IMR-90 (cell line): ENCODE results near the gene NXN. TPM values are rescaled to one million over a fixed set of nuclear protein-coding genes. Genes with fewer than 3 reads are reported as not detected.

Experiments
- ATAC-seq: fragments of 200-7000 bp; cut with Tn5 transposase; 2 replicates; pipeline ENCODE4 v1.9.1; 2020; ENCODE audit warnings: low read depth, mild to moderate bottlenecking, moderate library complexity
- BruUV-seq: library from RNA; stranded (reverse); fragments of 400-500 nt; replicated peaks from 2 replicates; lab custom pipeline; 2021; lab: Mats Ljungman, UMichigan
- CTCF ChIA-PET: fragments of 300-600 bp; formaldehyde crosslinking; extraction: SDS; loops from one replicate; lab custom pipeline; 2021; ENCODE audit warnings: antibody characterized with exemption; lab: Yijun Ruan, JAX
- POLR2A ChIA-PET: fragments of 300-600 bp; sonication (Branson Sonifier 250); formaldehyde crosslinking; loops from one replicate; lab custom pipeline; 2022; ENCODE audit warnings: antibody characterized with exemption; ENCODE audit not compliant: unreplicated experiment; lab: Charles Lee
- DNase-seq: peaks from one replicate; pipeline ENCODE4 v3.0.0; 2013
- H2AFZ ChIP-seq: replicated peaks from 2 replicates; pipeline ENCODE3; 2013; ENCODE audit warnings: low read length, mild to moderate bottlenecking; ENCODE audit not compliant: poor library complexity
- H2AK5ac ChIP-seq: 2 replicates; pipeline ENCODE4 v1.6.1; 2013; ENCODE audit warnings: low read depth, low read length, inconsistent platforms
- H2AK9ac ChIP-seq: replicated peaks from 2 replicates; pipeline ENCODE3; 2013; ENCODE audit warnings: mild to moderate bottlenecking, low read depth, low read length, moderate library complexity; ENCODE audit not compliant: poor library complexity
- H2BK120ac ChIP-seq: 2 replicates; pipeline ENCODE4 v1.6.1; 2013; ENCODE audit warnings: low read depth, low read length, inconsistent platforms
- H2BK15ac ChIP-seq: 3 replicates; pipeline ENCODE4 v1.6.1; 2013; ENCODE audit warnings: low read depth, low read length, inconsistent platforms
- H2BK20ac ChIP-seq: 2 replicates; pipeline ENCODE4 v1.6.1; 2013; ENCODE audit warnings: low read depth, mild to moderate bottlenecking, inconsistent platforms, low read length, moderate library complexity
- H2BK5ac ChIP-seq: 2 replicates; pipeline ENCODE4 v1.6.1; 2013; ENCODE audit warnings: mild to moderate bottlenecking, low read depth, low read length, inconsistent platforms; ENCODE audit not compliant: poor library complexity, severe bottlenecking
- H3K14ac ChIP-seq: replicated peaks from 2 replicates; pipeline ENCODE4 v1.6.1; 2013; ENCODE audit warnings: low read depth, low read length, inconsistent platforms
- H3K18ac ChIP-seq: 2 replicates; pipeline ENCODE4 v1.6.1; 2013; ENCODE audit warnings: low read depth, low read length, control low read depth
- H3K23ac ChIP-seq: 2 replicates; pipeline ENCODE4 v1.6.1; 2013; ENCODE audit warnings: low read depth, low read length, inconsistent platforms
- H3K27ac ChIP-seq: 2 replicates; pipeline ENCODE4 v1.5.1; 2013; ENCODE audit warnings: mild to moderate bottlenecking, control low read depth, low read length; ENCODE audit not compliant: insufficient read depth
- H3K27me3 ChIP-seq: 2 replicates; pipeline ENCODE4 v1.6.1; 2013; ENCODE audit warnings: low read length; ENCODE audit not compliant: control insufficient read depth, insufficient read depth
- H3K36me3 ChIP-seq: 2 replicates; pipeline ENCODE4 v1.6.1; 2013; ENCODE audit warnings: low read length, mixed read lengths; ENCODE audit not compliant: control insufficient read depth, insufficient read depth
- H3K4ac ChIP-seq: 2 replicates; pipeline ENCODE4 v1.6.1; 2013; ENCODE audit warnings: low read depth, low read length, inconsistent platforms
- H3K4me1 ChIP-seq: 2 replicates; pipeline ENCODE4 v1.6.1; 2013; ENCODE audit warnings: low read length, mixed read lengths; ENCODE audit not compliant: control insufficient read depth, insufficient read depth
- H3K4me2 ChIP-seq: 2 replicates; pipeline ENCODE4 v1.6.1; 2013; ENCODE audit warnings: low read depth, mild to moderate bottlenecking, control low read depth, low read length, moderate library complexity
- H3K4me3 ChIP-seq: 2 replicates; pipeline ENCODE4 v1.5.1; 2013; ENCODE audit warnings: low read depth, mild to moderate bottlenecking, control low read depth, low read length, moderate library complexity; ENCODE audit not compliant: insufficient read depth
- H3K56ac ChIP-seq: 2 replicates; pipeline ENCODE4 v1.6.1; 2013; ENCODE audit warnings: low read length, inconsistent platforms; ENCODE audit not compliant: insufficient read depth; ENCODE audit errors: extremely low read depth
- H3K79me1 ChIP-seq, 2 experiments: 2 replicates each; pipeline ENCODE4 v1.6.1; 2013; ENCODE audit warnings: low read length in 2 of 2, inconsistent platforms in 1 of 2, low read depth in 1 of 2
- H3K9ac ChIP-seq: 2 replicates; pipeline ENCODE4 v1.6.1; 2013; ENCODE audit warnings: low read depth, low read length, control low read depth
- H3K9me1 ChIP-seq: 2 replicates; pipeline ENCODE4 v1.6.1; 2013; ENCODE audit warnings: low read length, inconsistent platforms; ENCODE audit not compliant: insufficient read depth
- H3K9me3 ChIP-seq: 2 replicates; pipeline ENCODE4 v1.6.1; 2013; ENCODE audit warnings: low read length; ENCODE audit not compliant: control insufficient read depth, insufficient read depth
- H4K20me1 ChIP-seq: 2 replicates; pipeline ENCODE4 v1.6.1; 2013; ENCODE audit warnings: low read length, inconsistent platforms; ENCODE audit not compliant: insufficient read depth
- H4K5ac ChIP-seq: 2 replicates; pipeline ENCODE4 v1.6.1; 2013; ENCODE audit warnings: mild to moderate bottlenecking, low read depth, low read length, control low read depth
- H4K8ac ChIP-seq, 2 experiments: 2 replicates each; pipeline ENCODE4 v1.6.1; 2013; ENCODE audit warnings: low read depth in 2 of 2, low read length in 2 of 2, control low read depth in 1 of 2, inconsistent platforms in 1 of 2
- H4K91ac ChIP-seq: 2 replicates; pipeline ENCODE4 v1.6.1; 2013; ENCODE audit warnings: low read depth, low read length, inconsistent platforms; ENCODE audit not compliant: insufficient read depth
- MXI1 ChIP-seq: IDR thresholded peaks from 2 replicates; pipeline ENCODE4 v1.6.1; 2012; ENCODE audit warnings: low read depth, mild to moderate bottlenecking, low read length, moderate library complexity, borderline replicate concordance
- RAD21 ChIP-seq: IDR thresholded peaks from 2 replicates; pipeline ENCODE4 v1.6.1; 2012; ENCODE audit warnings: low read length, improper control_type of control experiment
- RFX5 ChIP-seq: IDR thresholded peaks from 2 replicates; pipeline ENCODE4 v1.8.0; 2012; ENCODE audit warnings: low read depth, mild to moderate bottlenecking, low read length, moderate library complexity
- SMC3 ChIP-seq: fragments of 150-350 bp; IDR thresholded peaks from 2 replicates; pipeline ENCODE4 v1.6.1; 2016; ENCODE audit warnings: low read depth, mild to moderate bottlenecking, antibody characterized with exemption, low read length, moderate library complexity
- WGBS, 2 experiments: methylation state at CpG; one replicate each; pipeline versions ENCODE4 v1.1.5 to v1.1.7; 2013; ENCODE audit warnings: missing lambda C conversion rate in 2 of 2; ENCODE audit not compliant: insufficient read length in 1 of 2; ENCODE audit errors: extremely low coverage in 2 of 2; 5-methylcytosine and 5-hydroxymethylcytosine counted together
- dilution Hi-C: fragments of 300-500 bp; cut with HindIII; formaldehyde crosslinking; loops from one replicate; pipeline ENCODE4 v1.14.3; 2018; ENCODE audit warnings: low sequenced_read_pairs; ENCODE audit not compliant: unreplicated experiment
- in situ Hi-C: fragments of 300-500 bp; cut with MboI; formaldehyde crosslinking; loops from 3 replicates; pipeline ENCODE4 v1.14.3; 2019; ENCODE audit warnings: low sequenced_read_pairs, inconsistent platforms, mixed read lengths
- intact Hi-C: fragments of 100-400 bp; cut with micrococcal nuclease; formaldehyde crosslinking; loops from 2 replicates; pipeline ENCODE4 v1.10.0; 2022
- polyA plus RNA-seq, 3 experiments: library from polyadenylated mRNA; depleted of rRNA; stranded (reverse); fragments of >200 nt; gene quantifications; 2 replicates each; pipeline ENCODE4 v1.2.3, GENCODE V29; 2012; ENCODE audit warnings: low replicate concordance in 1 of 3
- total RNA-seq: library from RNA; depleted of rRNA; stranded (reverse); fragments of >200 nt; gene quantifications from 2 replicates; pipeline ENCODE4 v1.2.3, GENCODE V29; 2012
- TF ChIP-seq, protein P1 (sequence below): fragments of 150-350 bp; IDR thresholded peaks from 2 replicates; pipeline ENCODE4 v1.6.1; 2017; ENCODE audit warnings: mild to moderate bottlenecking, antibody characterized with exemption, low read length, low read depth

The NXN gene
- total and polyA plus RNA-seq, 2 of the 4 experiments (the other 2 are of a cell fraction), result 52.5 to 116 TPM

DNA sequence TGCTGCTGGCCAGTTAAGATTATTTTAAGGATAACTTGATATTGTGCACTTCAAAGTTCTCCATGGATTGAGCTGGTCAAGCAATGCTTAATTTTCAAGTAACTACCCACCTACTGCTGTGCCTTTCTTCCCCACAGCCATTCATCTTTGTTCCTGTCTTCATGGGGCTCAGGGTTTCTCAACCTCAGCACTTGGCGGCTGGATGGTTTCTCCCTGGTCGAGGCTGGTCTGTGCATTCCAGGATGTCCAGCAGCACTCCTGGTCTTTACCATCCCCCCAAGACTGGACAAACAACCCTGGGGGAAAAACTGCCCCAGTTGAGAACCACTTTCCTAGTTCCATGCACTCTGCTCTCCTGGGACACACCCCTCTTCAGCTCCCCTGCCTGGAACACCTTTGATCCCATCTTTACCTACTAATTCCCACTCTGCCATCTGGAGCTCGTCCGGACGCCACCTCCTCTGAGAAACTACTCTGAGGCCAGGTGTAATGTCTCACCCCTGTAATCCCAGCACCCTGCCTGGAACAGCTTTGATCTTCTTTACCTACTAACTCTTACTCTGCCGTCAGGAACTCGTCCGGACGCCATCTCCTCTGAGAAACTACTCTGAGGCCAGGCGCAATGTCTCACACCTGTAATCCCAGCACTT, 81.5 kb downstream of the NXN start:
- H3K36me3 ChIP-seq, result peaks cover 3% of the 10 kb centered on the region; the same call in 1 of the 2 replicates
- no peak overlapping the region for H2BK20ac ChIP-seq
- H2BK120ac ChIP-seq, result peak overlapping the region; percentile 20; the same call in 1 of the 2 replicates
- H3K27me3 ChIP-seq, result no peaks in the 10 kb centered on the region
- 100% methylated on average over 1 of the region's 10 CpGs; no CpG with 5 or more reads in 1 of the 2 experiments for WGBS, 2 experiments
- no peak overlapping the region for H3K4me3 ChIP-seq
- no peaks in the 10 kb centered on the region for H3K9me3 ChIP-seq
- ChIA-PET POLR2A (no interaction called here), CTCF (no interaction called here)
- H3K9me1 ChIP-seq, result peaks cover 21% of the 10 kb centered on the region
- H2AFZ ChIP-seq, result no peak overlapping the region
- H2BK15ac ChIP-seq, result no peak overlapping the region; the same call in 2 of the 3 replicates
- peak overlapping the region; percentile 18; the same call in 1 of the 2 replicates for H4K91ac ChIP-seq
- H3K9ac ChIP-seq, result no peak overlapping the region
- no peak overlapping the region for H3K4me2 ChIP-seq
- H4K8ac ChIP-seq, result no peak overlapping the region
- no peak overlapping the region for H2AK9ac ChIP-seq
- peak overlapping the region; percentile 31; the same call in 1 of the 2 replicates for H3K23ac ChIP-seq
- no peak overlapping the region for H3K56ac ChIP-seq
- no peak overlapping the region for H2BK5ac ChIP-seq
- no peak overlapping the region for H3K18ac ChIP-seq
- TF ChIP-seq SMC3 (no peak), RAD21 (no peak), RFX5 (no peak), MXI1 (no peak)
- TF ChIP-seq, protein P1, sequence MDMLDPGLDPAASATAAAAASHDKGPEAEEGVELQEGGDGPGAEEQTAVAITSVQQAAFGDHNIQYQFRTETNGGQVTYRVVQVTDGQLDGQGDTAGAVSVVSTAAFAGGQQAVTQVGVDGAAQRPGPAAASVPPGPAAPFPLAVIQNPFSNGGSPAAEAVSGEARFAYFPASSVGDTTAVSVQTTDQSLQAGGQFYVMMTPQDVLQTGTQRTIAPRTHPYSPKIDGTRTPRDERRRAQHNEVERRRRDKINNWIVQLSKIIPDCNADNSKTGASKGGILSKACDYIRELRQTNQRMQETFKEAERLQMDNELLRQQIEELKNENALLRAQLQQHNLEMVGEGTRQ, result no peak
- peaks cover 26% of the 10 kb centered on the region for H4K20me1 ChIP-seq
- H3K4ac ChIP-seq, result peak overlapping the region; percentile 11
- no peak overlapping the region for H3K27ac ChIP-seq
- intact Hi-C loops (no loop called here), in situ Hi-C loops (no loop called here), dilution Hi-C loops (no loop called here)
- H3K4me1 ChIP-seq, result peaks cover 29% of the 10 kb centered on the region
- H4K5ac ChIP-seq, result no peak overlapping the region
- DNase-seq, result no peak
- peak overlapping the region; percentile 63; the same call in 1 of the 2 replicates for H3K14ac ChIP-seq
- ATAC-seq, result no peak
- H3K79me1 ChIP-seq, result peaks cover 16 to 55% of the 10 kb centered on the region in 2 experiments
- BruUV-seq, result no TSS peak
- peak overlapping the region; percentile 51; the same call in 1 of the 2 replicates for H2AK5ac ChIP-seq
